ENCODE results near the gene BST1. TPM values are rescaled to one million over a fixed set of nuclear protein-coding genes. Genes with fewer than 3 reads are reported as not detected.

BST1 gene
- total RNA-seq, 1 experiment from 2014 or later, result 0.31 TPM

DNA sequence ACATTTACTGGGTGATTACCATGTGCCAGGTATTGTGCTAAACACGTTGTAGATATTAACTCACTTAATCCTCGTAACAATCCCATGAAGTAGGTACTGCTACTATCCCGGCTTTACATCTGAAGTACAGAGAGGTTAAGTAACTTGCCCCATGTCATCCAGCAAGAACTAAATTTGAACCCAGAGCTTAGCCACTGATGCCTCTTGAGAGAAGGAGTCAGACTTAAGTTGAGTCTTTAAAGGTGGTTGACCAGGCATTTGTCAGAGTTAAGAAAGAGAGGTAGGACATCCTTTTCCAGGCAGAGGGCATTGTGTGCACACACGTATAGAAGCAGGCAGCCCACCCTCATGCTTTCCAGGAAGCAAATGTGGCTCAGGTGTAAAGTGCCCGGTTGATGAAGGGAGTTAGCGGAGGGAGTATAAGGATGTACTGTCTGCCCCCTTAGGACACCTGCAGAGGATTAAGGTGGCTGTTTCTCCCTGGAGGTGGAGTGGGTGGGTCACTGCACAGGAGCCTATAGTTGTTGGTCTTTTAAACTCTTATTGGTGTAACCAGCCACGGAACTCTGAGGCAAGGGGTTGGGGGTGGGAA, 74.9 kb downstream of the BST1 start:
- H3F3A ChIP-seq (ENCODE audit: insufficient read depth, low read depth), result no peaks in the 10 kb centered on the region; the same call in 1 of the 2 replicates
- no peak overlapping the region for H3K27ac ChIP-seq
- no peaks in the 10 kb centered on the region for H4K20me1 ChIP-seq (ENCODE audit: insufficient read depth)
- TF ChIP-seq, protein P1, sequence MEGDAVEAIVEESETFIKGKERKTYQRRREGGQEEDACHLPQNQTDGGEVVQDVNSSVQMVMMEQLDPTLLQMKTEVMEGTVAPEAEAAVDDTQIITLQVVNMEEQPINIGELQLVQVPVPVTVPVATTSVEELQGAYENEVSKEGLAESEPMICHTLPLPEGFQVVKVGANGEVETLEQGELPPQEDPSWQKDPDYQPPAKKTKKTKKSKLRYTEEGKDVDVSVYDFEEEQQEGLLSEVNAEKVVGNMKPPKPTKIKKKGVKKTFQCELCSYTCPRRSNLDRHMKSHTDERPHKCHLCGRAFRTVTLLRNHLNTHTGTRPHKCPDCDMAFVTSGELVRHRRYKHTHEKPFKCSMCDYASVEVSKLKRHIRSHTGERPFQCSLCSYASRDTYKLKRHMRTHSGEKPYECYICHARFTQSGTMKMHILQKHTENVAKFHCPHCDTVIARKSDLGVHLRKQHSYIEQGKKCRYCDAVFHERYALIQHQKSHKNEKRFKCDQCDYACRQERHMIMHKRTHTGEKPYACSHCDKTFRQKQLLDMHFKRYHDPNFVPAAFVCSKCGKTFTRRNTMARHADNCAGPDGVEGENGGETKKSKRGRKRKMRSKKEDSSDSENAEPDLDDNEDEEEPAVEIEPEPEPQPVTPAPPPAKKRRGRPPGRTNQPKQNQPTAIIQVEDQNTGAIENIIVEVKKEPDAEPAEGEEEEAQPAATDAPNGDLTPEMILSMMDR (conservative IDR thresholded peaks at IDR 0.05), result no peak
- no peak for TF ChIP-seq EZH2 (IDR thresholded peaks at IDR 0.05; ENCODE audit: low read depth)
- no peak overlapping the region for H3K4me3 ChIP-seq
- no TSS peak for BruUV-seq (replicated peaks)
- peaks cover 14% of the 10 kb centered on the region for H3K4me1 ChIP-seq (replicated peaks; ENCODE audit: insufficient read depth)
- POLR2A ChIA-PET (ENCODE audit: unreplicated experiment), result interaction anchor here (0.6 kb wide), 1 partner anchor 92 kb away, joined by 4 read pairs; no protein-coding TSS in a partner anchor
- no peaks in the 10 kb centered on the region for H3K9me3 ChIP-seq (ENCODE audit: insufficient read depth, low read depth)
- intact Hi-C loops (cut with micrococcal nuclease; ENCODE audit: unreplicated experiment), result loop anchor here (10.0 kb wide), 1 partner anchor 123 kb away; the partner anchor contains the start of gene FBXL5
- CTCF ChIA-PET, result no interaction called here
- no peaks in the 10 kb centered on the region for H3K9me2 ChIP-seq (ENCODE audit: insufficient read depth)
- no peaks in the 10 kb centered on the region for H3K36me3 ChIP-seq (ENCODE audit: low read depth)
- no peak for DNase-seq
- H3K79me2 ChIP-seq (ENCODE audit: low read depth), result no peaks in the 10 kb centered on the region
- no peaks in the 10 kb centered on the region for H3K27me3 ChIP-seq (ENCODE audit: insufficient read depth, low read depth)
- H2AFZ ChIP-seq, result no peak overlapping the region
- no peak overlapping the region for H3K4me2 ChIP-seq

DNA sequence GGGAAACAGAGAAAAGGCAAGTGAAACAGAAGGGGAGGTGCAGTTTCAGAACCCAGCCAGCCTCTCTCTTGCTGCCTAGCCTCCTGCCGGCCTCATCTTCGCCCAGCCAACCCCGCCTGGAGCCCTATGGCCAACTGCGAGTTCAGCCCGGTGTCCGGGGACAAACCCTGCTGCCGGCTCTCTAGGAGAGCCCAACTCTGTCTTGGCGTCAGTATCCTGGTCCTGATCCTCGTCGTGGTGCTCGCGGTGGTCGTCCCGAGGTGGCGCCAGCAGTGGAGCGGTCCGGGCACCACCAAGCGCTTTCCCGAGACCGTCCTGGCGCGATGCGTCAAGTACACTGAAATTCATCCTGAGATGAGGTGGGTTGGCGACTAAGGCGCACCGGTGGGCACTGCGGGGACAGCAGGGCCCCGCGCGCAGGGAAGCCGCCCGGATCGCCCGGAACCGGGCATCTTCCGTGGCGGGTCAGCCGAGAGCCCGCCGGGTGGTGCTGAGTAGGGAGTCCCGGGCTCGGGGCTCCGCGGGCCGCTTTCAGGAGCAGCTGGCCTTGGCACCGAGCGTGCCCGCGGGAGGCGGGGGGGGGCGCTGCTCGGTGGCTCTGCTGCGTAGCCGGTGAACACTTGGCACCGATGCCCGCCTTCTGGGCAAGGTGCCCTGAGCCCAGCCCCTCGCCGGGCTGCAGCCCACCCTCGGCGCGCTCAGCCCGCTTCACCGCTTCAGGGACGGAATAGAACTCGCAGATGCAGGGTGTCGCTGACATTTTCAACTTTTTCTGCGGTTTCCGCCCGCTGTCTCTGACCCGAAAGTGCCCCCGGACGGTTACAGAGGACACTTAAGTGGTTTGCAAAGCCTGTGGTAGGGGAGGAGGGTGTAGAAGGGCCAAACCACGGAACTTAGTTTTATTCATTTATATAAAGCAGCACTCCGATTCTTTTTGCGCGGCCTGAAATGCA, 75.7 kb downstream of the BST1 start, which contains the start of gene CD38:
Gene CD38, plus strand, starts transcription at position 40 of the 953 bp plus-strand sequence. Its CDS starts 87 bp downstream, at position 127.
- no peaks in the 10 kb centered on the region for H3K9me3 ChIP-seq (ENCODE audit: insufficient read depth, low read depth)
- H3K79me2 ChIP-seq (ENCODE audit: low read depth), result no peaks in the 10 kb centered on the region
- peak within 1 kb of the TSS; percentile 49 for H3K4me2 ChIP-seq
- no peaks in the 10 kb centered on the region for H3K27me3 ChIP-seq (ENCODE audit: insufficient read depth, low read depth)
- H3K9me2 ChIP-seq (ENCODE audit: insufficient read depth), result no peaks in the 10 kb centered on the region
- DNase-seq, result peak in 1 of 2 experiments; percentile 15
- H3K36me3 ChIP-seq (ENCODE audit: low read depth), result no peaks in the 10 kb centered on the region
- H2AFZ ChIP-seq, result no peak within 1 kb of the TSS
- CTCF ChIA-PET, result no interaction called here
- no peaks in the 10 kb centered on the region for H4K20me1 ChIP-seq (ENCODE audit: insufficient read depth)
- intact Hi-C loops (cut with micrococcal nuclease; ENCODE audit: unreplicated experiment), result loop anchor here (10.0 kb wide), 1 partner anchor 124 kb away; the partner anchor contains the start of gene FBXL5
- no peak within 1 kb of the TSS for H3K27ac ChIP-seq
- POLR2A ChIA-PET (ENCODE audit: unreplicated experiment), result no interaction called here
- no peak within 1 kb of the TSS for H3K4me3 ChIP-seq
- TF ChIP-seq EZH2 (IDR thresholded peaks at IDR 0.05; ENCODE audit: low read depth), result no peak
- TF ChIP-seq, protein P1 (conservative IDR thresholded peaks at IDR 0.05), result no peak
- no peaks in the 10 kb centered on the region; the same call in 1 of the 2 replicates for H3F3A ChIP-seq (ENCODE audit: insufficient read depth, low read depth)
- BruUV-seq (replicated peaks), result no TSS peak
- H3K4me1 ChIP-seq (replicated peaks; ENCODE audit: insufficient read depth), result peaks cover 11% of the 10 kb centered on the region

DNA sequence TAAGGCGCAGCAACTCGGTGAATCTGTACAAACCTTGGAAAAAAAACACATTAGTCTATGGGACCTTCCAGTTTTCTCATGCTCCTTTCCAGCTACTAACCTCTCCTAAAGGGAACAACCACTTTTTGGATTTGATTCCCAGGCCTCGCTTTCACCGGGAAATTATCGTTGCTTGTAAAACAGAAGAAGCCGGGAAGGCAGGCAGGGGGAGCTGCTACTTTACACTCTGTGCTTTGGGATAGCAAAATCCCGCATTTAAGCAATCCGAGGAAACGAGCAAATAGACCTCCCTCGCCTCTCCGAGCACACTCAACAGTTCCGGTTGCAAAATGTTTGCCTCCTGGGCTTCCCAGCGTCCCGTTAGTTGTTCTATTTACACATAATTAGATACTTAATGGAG, 76.4 kb downstream of the BST1 start:
- peak overlapping the region; percentile 49 for H3K4me2 ChIP-seq
- H2AFZ ChIP-seq, result peak overlapping the region; percentile 67; the same call in 1 of the 2 replicates
- peak in 1 of 2 experiments; percentile 28 for DNase-seq
- H3K9me3 ChIP-seq (ENCODE audit: insufficient read depth, low read depth), result no peaks in the 10 kb centered on the region
- no peak overlapping the region; the same call in 1 of the 2 replicates for H3K4me3 ChIP-seq
- TF ChIP-seq EZH2 (IDR thresholded peaks at IDR 0.05; ENCODE audit: low read depth), result no peak
- TF ChIP-seq, protein P1 (conservative IDR thresholded peaks at IDR 0.05), result no peak
- intact Hi-C loops (cut with micrococcal nuclease; ENCODE audit: unreplicated experiment), result loop anchor here (10.0 kb wide), 1 partner anchor 125 kb away; the partner anchor contains the start of gene FBXL5
- H3K4me1 ChIP-seq (replicated peaks; ENCODE audit: insufficient read depth), result peaks cover 5% of the 10 kb centered on the region
- no peaks in the 10 kb centered on the region for H4K20me1 ChIP-seq (ENCODE audit: insufficient read depth)
- H3K27me3 ChIP-seq (ENCODE audit: insufficient read depth, low read depth), result no peaks in the 10 kb centered on the region
- ChIA-PET POLR2A (ENCODE audit: unreplicated experiment) (no interaction called here), CTCF (no interaction called here)
- H3K9me2 ChIP-seq (ENCODE audit: insufficient read depth), result no peaks in the 10 kb centered on the region
- H3K36me3 ChIP-seq (ENCODE audit: low read depth), result no peaks in the 10 kb centered on the region
- H3K27ac ChIP-seq, result no peak overlapping the region
- no TSS peak for BruUV-seq (replicated peaks)
- H3K79me2 ChIP-seq (ENCODE audit: low read depth), result no peaks in the 10 kb centered on the region
- no peaks in the 10 kb centered on the region; the same call in 1 of the 2 replicates for H3F3A ChIP-seq (ENCODE audit: insufficient read depth, low read depth)
